ENCODE results near the gene TM4SF20.
"Not testable (repeated sequence)": the region's sequence is repeated elsewhere in the genome, so short reads cannot be mapped to it uniquely, and the experiment has no call there.

Gene TM4SF20

DNA sequence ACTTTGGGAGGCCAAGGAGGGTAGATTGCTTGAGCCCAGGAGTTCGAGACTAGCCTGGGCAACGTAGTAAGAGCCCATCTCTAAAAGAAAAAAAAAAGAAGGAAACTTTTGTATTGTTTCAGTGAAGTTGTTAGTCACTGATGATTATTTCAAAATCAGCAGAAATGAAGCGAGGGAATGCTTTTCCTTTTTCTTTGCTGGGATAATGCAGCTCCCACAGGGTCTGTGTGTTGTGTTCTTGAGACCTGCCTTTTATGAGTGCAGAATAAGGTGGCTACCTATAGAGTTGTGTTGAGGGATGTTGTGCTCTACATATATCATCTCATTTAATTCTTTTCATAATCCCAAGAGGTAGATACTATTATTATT, 11.7 kb downstream of the TM4SF20 start:
- no peak for DNase-seq (ENCODE audit: low read depth in 2 of 2)

DNA sequence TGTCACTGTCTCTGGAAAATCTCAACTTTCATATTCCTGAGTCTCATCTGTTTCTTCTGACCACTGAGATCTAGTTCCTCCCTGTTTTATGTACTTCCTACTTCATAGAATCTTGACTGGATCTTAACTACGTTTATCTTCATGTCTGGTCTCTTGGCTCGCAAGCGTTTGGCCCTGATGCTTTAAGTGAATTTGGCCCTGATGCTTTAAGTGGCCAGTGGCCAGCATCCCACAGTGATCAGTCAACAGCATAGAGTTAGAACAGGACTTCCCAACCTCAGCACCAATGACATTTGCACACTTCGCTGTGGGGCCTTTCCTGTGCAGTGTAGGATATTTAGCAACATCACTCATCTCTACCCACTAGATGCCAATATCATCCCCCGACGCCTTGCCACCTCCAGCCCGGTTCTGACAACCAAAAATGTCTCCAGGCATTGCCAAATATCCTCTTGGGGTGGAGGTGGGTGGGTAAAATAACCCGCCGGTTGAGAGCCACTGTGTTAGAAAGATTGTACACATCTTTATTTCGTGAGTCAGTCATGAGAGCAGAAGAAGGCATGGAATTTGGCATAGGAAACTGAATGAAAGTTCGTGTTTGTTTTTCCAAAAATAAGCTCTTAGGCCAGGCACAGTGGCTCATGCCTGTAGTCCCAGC, 12.2 kb downstream of the TM4SF20 start:
- no peak for DNase-seq (ENCODE audit: low read depth in 2 of 2)

DNA sequence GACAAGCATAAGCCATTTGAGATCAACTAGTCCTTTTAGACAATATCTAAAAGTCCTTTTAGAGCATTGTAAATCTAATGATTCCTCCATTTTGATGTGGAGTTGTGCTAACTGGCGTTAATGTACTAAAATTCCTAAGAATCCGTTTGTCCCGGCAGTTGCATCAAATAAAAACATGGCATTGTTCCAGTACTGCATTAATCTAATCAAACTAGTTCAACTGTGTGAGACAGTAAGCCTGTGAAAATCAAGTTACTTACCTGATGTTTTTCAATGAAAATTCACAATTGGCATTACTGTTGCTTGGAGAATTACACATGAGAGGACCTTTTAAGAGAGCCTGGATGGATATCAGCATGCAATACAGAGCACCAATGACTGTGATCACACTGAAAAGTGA, 13.3 kb downstream of the TM4SF20 start:
- no peak for DNase-seq (ENCODE audit: low read depth in 2 of 2)

DNA sequence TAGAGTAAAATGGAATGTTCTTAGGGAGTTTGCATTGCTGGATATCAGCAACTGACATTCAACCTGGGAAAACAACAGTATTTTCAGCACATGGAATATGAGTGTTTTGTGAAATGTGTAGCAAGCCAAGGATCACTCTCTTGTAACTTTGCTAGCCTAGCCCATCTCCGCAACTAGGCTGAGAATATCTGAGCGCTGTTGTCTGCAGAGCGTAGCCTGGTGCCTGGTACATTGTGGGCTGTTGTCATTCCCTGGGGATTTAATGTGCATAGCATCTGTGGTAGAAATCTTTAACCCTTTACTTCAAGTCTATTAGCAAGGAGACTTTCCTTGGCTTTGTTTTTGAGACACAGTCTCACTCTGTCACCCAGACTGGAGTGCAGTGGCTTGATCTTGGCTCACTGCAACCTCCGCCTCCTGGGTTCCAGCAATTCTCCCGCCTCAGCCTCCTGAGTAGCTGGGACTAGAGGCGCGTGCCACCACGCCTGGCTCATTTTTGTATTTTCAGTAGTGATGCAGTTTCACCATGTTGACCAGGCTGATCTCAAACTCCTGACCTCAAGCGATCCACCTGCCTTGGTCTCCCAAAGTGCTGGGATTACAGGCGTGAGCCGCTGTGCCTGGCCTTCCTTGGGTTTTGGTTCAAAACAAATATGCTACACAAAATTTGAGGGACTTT, 14.4 kb downstream of the TM4SF20 start:
- not testable (repeated sequence) for DNase-seq (ENCODE audit: low read depth in 2 of 2)

DNA sequence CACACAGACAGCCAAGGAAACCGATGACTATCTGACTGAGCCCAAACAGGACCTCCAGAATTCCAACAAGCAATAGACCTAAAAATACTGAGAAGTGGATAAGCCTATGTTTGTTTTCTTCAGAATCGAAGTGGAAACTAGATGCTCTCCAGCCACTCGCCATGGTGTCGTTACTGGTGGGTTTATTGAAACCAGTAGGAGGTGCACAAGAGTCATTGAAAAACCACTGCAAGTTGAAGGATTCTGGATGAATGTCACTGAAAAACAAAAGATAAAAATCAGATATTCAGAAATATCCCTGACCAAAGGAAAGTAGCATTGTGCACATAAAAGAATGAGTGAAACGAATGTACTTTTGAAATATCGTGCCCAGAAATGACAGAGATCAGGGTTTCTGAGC, 15.3 kb downstream of the TM4SF20 start:
- no peak for DNase-seq (ENCODE audit: low read depth in 2 of 2)

DNA sequence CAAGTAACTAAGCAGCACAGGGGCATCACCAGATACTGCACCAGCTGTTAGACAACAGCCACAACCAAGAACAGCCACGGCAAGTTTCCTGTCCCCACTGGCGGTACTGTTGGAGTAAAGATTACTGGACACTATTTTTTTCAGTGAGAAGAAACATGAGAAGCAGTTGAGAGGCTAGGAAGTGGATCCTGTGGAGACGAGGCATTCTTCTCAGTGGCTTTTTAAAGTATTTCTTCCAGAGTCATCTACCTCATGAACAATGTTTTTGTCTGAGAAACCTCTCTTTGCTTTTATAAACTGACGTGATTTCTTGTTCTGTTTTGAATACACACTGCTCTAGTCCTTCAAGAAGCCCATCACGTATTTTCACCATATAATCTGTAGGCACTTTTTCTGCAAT, 18.8 kb downstream of the TM4SF20 start:
- DNase-seq (ENCODE audit: low read depth in 2 of 2) = no peak

DNA sequence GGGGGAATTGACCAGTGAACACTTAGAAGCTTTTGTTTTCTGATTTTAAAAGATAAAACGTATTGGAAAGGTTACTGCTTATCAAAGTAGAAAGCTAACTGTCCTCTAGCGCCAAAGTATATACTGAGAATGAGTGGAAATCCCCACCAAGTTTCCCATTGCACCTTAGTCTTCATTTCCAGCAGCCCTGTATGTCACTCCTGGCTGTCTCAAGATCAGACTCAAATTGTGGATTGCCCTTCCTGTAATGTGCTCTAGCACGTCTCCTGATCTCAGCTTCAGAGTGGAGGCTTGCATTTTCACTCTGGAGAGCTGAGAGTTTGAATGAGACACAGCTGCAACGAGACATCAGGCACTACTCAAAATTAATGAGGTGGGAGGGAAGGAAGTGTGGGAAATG, 27.5 kb downstream of the TM4SF20 start:
- DNase-seq (ENCODE audit: low read depth in 2 of 2) = no peak

DNA sequence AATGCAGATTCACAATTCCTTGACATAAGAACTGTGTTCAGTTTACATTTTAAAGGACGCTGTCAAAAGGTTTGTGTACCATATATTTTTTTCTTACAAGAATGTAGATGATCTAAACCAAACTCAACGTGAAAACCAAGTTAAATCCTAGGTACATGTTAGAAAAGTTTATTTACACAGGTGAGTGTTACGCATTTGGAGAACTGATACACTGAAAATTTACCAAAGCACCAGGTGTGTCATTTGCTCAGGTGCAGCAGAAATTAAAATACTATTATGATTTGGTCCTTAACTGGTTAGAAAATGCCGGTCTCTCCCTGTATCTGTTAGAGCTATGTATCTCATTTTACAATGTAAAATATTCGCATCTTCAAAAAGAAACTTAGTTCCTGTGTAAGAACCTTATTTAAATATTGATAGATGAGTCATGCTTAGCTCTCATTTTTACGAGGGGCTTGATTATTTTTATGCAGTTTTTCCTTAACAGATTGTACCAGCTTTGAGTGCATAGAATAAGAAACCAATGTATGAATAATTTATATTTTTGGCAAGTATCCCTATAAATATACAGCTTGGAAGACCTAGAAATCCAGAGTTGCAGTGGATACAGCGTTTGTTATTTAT, 29.0 kb downstream of the TM4SF20 start:
- DNase-seq (ENCODE audit: low read depth in 2 of 2) = no peak

DNA sequence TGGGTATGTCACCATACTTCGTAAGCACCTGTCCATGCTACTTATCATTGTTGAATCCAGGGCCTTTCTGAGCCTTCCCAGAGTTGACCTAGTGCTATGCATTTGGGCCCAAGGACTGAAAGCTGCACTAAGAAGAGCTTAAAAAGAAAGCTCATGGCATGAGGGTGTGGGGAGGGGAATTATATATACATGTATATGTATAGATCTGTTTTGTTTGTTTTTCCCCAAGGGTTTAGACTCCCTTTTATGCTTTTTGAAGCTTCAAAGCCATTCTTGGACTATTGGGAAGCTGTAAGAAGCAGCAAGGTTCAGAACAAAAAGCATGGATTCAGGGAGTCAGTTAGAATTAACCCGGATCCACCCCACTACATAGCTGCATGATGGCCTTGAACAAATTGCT, 30.8 kb downstream of the TM4SF20 start:
- no peak for DNase-seq (ENCODE audit: low read depth in 2 of 2)

DNA sequence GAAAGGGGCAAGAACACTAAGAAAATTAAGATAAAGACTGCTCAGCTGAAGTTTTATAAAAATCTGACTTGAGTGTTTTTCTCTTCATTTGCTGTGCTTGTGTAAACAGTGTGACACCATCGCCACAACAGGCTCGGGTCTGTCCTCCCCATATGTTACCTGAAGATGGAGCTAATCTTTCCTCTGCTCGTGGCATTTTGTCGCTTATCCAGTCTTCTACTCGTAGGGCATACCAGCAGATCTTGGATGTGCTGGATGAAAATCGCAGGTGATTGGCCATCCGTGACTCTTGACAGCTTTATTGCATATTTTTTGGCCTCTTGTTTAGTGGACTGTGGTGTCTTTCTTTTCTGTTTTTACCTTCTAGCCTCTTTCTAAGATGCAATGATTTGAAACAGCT, 32.0 kb downstream of the TM4SF20 start:
- DNase-seq (ENCODE audit: low read depth in 2 of 2) = no peak

DNA sequence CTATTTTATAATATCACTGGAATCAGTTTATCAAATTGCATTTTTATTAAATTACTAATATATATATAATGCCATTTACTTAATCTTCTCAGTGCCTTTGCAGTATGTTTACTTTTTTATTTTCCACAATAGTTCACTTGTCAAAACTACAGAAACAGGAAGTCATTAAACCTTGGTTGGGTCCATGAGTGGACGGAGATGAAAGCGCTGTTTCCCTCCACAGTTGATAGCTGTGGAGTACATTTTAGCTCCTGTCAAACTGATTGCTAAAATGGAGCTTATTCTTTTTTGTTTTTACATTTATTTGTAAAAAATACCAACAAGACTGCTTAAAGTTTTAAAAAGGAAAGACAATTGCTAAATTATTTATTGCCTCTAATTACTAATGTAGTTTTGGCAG, 34.9 kb downstream of the TM4SF20 start:
- DNase-seq (ENCODE audit: low read depth in 2 of 2) = no peak

DNA sequence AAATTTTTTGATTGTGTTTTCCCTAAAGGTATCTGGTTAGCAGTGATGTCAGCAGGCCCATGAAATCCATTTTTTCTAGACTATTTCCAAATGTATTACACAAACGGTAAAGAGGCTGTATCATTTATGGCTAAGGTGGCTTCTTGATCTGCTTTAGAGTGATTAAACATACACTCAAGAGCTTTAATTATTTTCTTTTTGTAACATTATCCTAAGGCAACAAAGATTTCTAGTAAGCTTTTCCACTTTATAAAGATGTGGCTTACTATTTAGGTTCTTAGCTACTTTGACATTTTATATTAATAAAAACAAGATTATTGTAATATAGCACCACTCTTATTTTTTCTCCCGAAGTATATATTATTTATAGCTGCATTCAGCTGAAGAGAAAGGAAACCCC, 37.6 kb downstream of the TM4SF20 start:
- DNase-seq (ENCODE audit: low read depth in 2 of 2) = no peak

DNA sequence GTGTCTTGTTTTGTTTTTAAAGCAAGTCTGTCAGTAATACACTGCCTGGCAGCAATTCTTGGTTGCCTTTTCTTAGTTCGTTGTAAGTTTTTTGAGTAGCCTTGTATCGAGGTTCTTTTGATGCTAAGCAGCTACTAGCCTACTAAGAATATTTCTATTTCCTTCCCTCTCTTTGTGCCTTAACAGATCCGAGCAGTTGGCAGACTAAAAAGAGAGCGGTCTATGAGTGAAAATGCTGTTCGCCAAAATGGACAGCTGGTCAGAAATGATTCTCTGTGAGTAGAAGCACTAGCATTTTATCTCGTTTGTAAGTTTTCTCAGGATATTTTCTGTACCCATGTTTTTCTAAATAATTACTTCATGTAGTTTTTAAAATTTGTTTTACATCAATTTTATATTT, 39.0 kb downstream of the TM4SF20 start:
- DNase-seq (ENCODE audit: low read depth in 2 of 2) = no peak

DNA sequence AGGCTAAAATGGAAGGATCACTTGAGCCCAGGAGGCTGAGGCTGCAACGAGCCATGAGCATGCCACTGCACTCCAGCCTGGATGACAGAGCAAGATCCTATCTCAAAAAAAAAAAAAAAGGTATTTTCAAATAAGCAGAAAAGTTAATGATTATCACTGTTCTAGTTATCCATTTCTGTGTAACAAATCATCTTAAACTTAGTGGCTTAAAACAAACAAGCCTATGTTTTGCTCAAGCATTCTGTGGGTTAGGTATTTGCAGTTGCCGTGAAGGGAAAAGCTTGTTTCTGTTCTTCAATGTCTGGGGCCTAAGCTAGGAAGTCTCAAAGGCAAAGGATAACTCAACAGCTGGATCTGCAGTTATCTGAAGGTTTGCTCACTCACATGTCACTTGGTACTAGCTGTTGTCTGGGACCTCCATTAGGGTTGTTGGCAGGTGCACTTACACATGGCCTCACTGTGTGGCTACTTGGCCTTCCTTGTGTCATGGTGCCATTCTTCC, 40.0 kb downstream of the TM4SF20 start:
- no peak for DNase-seq (ENCODE audit: low read depth in 2 of 2)

DNA sequence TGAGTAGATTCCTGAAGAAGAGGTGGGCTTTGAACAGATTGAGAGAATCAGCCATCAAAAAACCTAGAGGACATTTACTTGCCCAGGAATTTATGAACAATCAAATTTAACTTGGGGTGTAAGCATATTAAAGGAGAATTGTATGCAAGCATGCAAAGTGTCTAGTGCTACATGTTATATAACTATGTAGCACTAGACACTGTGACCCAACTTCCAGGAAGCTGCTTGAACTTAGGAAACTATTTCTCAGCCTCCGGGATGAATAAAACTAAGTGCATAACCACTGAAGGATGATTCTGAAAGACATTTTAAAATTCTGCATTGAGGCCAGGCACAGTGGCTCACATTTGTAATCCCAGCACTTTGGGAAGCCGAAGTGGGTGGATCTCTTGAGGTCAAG, 41.7 kb downstream of the TM4SF20 start:
- DNase-seq (ENCODE audit: low read depth in 2 of 2) = no peak

DNA sequence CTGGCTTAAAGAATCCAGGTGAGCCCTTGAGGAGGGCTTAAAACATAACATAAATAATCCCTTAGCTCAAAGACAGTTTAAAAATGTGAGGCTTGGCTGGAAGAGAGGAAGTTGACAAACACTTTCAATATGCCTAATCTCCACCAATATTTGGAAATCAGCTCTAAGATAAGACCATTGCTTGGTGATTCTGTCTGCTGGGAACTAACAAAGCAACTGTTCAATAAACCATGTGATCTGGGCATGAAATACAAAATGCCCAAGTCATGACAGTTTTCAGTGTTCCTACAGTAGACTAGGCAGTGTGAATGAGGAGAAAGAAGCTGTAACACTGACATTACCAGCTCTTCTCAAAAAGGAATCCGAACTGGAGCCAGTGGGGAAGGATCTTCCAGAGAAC, 43.4 kb downstream of the TM4SF20 start:
- no peak for DNase-seq (ENCODE audit: low read depth in 2 of 2)

DNA sequence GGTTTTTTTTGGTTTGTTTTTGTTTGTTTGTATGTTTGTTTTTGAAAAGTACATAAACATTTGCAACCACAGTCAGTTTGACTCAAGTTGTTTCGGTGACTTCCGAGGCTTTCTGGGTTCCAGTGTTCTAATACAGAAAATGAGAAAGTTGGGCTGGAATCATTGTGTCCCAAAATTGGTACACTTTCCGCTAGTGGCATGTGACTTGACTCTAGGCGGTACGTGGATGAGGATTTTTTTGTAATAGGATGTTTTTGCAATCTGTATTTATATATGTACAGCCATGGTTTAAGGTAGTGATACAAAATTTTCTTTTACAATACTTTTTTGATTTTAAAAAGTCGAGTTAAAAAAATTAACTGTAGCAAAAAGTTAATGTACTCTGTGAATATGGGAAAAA, 52.3 kb downstream of the TM4SF20 start:
- no peak for DNase-seq (ENCODE audit: low read depth in 2 of 2)

DNA sequence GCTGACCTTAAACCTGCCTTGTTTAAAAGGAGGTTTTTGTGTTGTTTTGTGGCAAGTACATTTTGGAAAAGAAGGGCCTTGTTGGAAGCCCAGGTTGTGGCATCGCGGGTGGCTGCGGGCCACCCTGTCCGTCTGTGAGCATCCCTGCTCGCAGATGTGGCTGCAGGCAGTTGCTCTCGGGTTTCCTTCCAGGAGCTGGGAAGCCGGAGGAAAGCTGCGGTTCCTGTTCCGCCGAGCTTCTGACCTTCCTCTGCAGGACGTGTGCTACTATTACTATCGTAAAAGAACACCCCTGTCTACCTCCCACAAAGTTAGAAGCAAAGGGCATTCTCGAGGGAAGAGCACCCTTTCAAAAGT, 53.3 kb downstream of the TM4SF20 start:
- no peak for DNase-seq (ENCODE audit: low read depth in 2 of 2)

DNA sequence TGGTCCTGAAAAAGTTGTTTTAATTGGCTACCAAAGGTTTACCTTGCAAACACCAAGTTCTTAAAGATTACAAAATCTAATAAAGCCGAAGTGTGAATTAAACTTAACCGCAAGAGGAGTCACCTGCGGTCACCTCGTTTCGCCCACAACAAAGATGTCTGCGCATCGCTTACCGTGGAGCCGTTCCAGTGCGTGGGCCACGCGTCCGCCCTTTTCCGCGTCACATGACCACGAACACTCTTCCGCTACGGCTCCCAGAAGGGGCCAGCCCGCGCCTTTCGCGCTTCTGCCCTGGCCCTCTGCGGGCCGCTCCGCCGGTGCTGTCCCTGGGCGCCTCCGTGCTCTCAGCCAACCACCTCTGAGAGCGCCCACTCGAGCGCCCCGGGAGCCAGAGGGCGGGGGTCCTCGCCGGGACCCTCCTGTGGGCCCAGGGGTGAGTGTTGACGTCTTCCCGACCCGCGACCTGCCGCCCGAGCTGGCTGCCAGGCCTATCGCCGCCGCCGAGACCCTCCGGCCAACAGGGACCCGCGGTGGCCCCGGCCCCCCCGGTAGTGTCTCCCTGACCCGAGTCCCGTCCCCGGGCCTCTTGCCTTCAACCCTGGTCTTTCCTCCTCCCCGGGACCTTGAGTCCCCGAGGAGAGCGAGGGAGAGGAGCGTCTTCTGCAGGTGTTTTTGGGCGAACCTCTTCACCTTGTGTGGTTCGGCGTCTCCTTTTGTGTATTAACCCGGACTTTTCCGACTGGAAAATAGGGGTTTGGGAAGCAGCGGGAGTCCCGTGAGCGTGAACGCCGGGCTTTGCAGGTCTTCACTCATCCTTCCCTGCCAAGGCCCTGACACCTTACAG, 53.9 kb downstream of the TM4SF20 start, which contains the start of gene MFF:
TSS of gene MFF (plus strand) at position 257 of the 844 bp plus-strand sequence. CDS start 5,415 bp downstream, outside the sequence.
- DNase-seq (ENCODE audit: low read depth in 2 of 2) = peak; percentile 92

DNA sequence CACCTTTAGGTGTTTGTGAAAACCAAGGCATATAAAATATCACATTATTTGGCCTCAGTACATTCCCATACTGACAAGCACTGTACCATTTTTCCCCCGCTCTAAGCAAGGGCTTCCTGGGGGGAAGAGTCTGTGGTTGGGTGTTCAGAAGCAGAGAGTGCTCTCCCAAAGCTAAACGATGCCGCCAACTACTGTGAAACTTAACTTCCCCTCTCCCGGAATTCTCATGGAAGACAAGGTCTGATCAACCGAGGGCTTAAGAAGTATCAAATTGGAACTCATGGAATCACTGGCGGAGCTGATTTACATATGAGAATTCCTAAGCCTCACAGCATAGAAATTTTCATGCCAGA, 54.5 kb downstream of the TM4SF20 start:
- DNase-seq (ENCODE audit: low read depth in 2 of 2) = no peak

DNA sequence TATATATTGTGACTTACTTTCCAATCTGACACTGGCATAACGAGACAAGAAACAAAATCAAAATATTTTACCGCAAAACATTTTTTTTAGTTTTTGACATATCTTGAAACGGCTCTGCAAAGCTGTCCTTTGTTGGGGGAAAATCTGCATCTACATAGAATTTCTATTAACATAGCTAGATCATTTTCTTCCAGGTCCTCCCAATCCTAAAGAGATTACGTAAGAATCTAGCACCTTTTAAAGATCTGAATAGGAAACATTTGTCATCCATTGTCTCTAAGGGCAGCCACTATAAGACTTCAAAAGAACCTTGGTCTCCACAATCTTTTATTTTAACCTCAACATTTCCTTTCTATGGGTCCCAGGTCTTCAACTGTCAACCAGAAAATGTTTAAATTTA, 55.3 kb downstream of the TM4SF20 start:
- DNase-seq (ENCODE audit: low read depth in 2 of 2) = no peak

DNA sequence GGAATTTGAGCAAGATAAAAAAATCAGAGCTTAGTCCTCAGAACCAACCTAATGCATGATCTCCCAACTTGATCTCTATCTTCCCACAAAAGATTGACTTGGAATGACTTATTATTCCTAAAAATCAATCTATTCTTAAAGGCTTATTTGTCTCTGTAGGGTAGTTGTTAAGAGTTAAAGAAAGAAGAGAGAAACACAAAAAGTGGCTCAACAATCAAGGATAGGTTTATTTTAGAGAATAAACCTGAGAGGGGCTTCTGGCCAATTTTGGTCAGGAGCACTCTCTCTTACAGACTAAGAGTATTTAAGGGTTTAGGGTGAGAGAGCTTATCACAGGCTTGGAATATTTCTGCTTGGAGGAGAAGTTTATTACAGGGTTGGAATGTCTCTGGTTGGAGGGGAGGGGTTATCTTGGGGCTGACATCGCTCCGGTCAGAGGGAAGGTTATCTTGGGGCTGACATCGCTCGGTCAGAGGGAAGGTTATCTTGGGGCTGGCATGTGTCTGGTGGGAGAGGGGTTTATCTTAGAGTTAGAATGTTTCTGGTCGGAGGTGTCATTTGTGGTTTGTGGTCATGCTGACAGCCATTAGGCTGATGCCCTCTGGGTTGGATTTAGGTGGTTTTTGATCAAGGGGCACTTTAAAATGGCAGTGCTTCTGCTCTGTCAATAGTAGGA, 56.4 kb downstream of the TM4SF20 start:
- DNase-seq (ENCODE audit: low read depth in 2 of 2) = no peak
